Measurements from ENCODE around the gene DTX3.
A peak's percentile ranks its signal among the peaks of the same experiment; 100 is the strongest.

The DTX3 gene

DNA sequence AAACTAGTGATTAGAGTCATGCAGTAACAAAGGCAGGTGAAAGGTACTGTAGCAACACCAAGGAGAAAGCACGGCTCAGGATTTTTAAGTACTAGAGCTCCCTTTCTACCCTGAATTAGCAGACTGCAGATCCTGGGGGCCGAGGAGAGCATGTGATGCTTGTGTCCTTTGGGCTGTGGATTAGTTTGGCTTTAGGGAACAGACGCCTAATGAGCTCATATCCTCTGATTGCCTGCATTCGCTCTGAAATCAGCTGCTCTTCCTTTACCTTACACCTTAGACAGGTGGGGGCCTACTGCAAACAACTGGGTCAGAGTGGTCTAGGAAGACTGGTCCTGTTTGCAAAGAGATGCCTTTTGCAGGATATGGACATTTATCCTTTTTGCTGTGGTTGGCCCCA lies 11.4 kb upstream of the DTX3 start:
- Histone ChIP-seq H3K27me3 (ENCODE audit: insufficient read depth, low read depth) (no peaks in the 10 kb centered on the region), H4K20me1 (ENCODE audit: insufficient read depth) (no peaks in the 10 kb centered on the region), H3K27ac (no peak overlapping the region), H3K9ac (no peak overlapping the region), H3K4me2 (no peak overlapping the region), H3K4me1 (ENCODE audit: low read depth, poor library complexity, severe bottlenecking) (peaks cover 27% of the 10 kb centered on the region), H3K79me2 (ENCODE audit: insufficient read depth, low read depth) (peaks cover 18% of the 10 kb centered on the region; the same call in 1 of the 2 replicates), H2AFZ (ENCODE audit: low read depth) (no peak overlapping the region), H3K36me3 (ENCODE audit: insufficient read depth) (0 out of 2 replicates have a peak, but pooled peaks cover 3% of the 10 kb centered on the region), H3K4me3 (IDR thresholded peaks at IDR 0.05; ENCODE audit: insufficient read depth, low read depth, low read length) (no peak overlapping the region)
- no peak for TF ChIP-seq CTCF (conservative IDR thresholded peaks at IDR 0.05; ENCODE audit: low read depth, low read length)

GRCh38 chr12:57600395-57600794 lies 4.2 kb upstream of the DTX3 start:
- Histone ChIP-seq H3K4me1 (ENCODE audit: low read depth, poor library complexity, severe bottlenecking) (peaks cover 19% of the 10 kb centered on the region), H3K27me3 (ENCODE audit: insufficient read depth, low read depth) (no peaks in the 10 kb centered on the region), H3K9ac (no peak overlapping the region), H3K4me2 (no peak overlapping the region), H4K20me1 (ENCODE audit: insufficient read depth) (no peaks in the 10 kb centered on the region), H3K4me3 (IDR thresholded peaks at IDR 0.05; ENCODE audit: insufficient read depth, low read depth, low read length) (no peak overlapping the region), H3K27ac (no peak overlapping the region), H2AFZ (ENCODE audit: low read depth) (no peak overlapping the region), H3K79me2 (ENCODE audit: insufficient read depth, low read depth) (no peaks in the 10 kb centered on the region), H3K36me3 (ENCODE audit: insufficient read depth) (0 out of 2 replicates have a peak, but pooled peaks cover 3% of the 10 kb centered on the region)
- no peak for TF ChIP-seq CTCF (conservative IDR thresholded peaks at IDR 0.05; ENCODE audit: low read depth, low read length)

- no peak overlapping the region for H3K4me2 ChIP-seq
- no peaks in the 10 kb centered on the region for H3K79me2 ChIP-seq (ENCODE audit: insufficient read depth, low read depth)
- H3K9ac ChIP-seq: no peak overlapping the region
- H3K4me3 ChIP-seq (IDR thresholded peaks at IDR 0.05; ENCODE audit: insufficient read depth, low read depth, low read length): no peak overlapping the region
- H4K20me1 ChIP-seq (ENCODE audit: insufficient read depth): no peaks in the 10 kb centered on the region
- no peak overlapping the region for H2AFZ ChIP-seq (ENCODE audit: low read depth)
- H3K27ac ChIP-seq: no peak overlapping the region
- no peak for TF ChIP-seq CTCF (conservative IDR thresholded peaks at IDR 0.05; ENCODE audit: low read depth, low read length)
- H3K27me3 ChIP-seq (ENCODE audit: insufficient read depth, low read depth): no peaks in the 10 kb centered on the region
- peaks cover 30% of the 10 kb centered on the region for H3K4me1 ChIP-seq (ENCODE audit: low read depth, poor library complexity, severe bottlenecking)
- no peaks in the 10 kb centered on the region for H3K36me3 ChIP-seq (ENCODE audit: insufficient read depth)
These were observed 2.1 kb upstream of the DTX3 start for GRCh38 chr12:57602544-57602943.

DNA sequence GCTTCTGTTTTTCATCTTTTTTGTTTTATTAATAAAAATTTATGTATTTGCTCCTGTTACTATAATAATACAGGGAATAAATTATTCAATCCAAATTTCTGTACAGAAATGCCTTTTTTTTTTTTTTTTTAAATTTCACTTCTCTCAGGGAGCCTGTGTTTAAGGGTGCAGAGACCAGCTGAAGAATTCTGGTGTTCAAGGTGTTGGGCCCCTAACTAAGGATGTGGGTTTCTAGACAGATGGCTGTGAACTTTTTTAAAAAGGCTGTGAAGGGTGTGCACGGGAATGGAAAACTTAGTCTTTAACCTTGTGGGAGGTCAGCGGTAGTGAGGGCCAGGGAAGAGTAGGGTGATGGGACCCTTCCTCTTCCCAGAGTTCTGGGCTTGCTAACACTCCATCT lies 1.3 kb upstream of the DTX3 start:
- no peaks in the 10 kb centered on the region for H4K20me1 ChIP-seq (ENCODE audit: insufficient read depth)
- no peaks in the 10 kb centered on the region for H3K27me3 ChIP-seq (ENCODE audit: insufficient read depth, low read depth)
- H3K9ac ChIP-seq: no peak overlapping the region
- peak overlapping the region; percentile 97; the same call in 1 of the 2 replicates for H3K4me2 ChIP-seq
- H3K79me2 ChIP-seq (ENCODE audit: insufficient read depth, low read depth): no peaks in the 10 kb centered on the region
- no peak for TF ChIP-seq CTCF (conservative IDR thresholded peaks at IDR 0.05; ENCODE audit: low read depth, low read length)
- H2AFZ ChIP-seq (ENCODE audit: low read depth): no peak overlapping the region
- H3K36me3 ChIP-seq (ENCODE audit: insufficient read depth): no peaks in the 10 kb centered on the region
- peaks cover 30% of the 10 kb centered on the region for H3K4me1 ChIP-seq (ENCODE audit: low read depth, poor library complexity, severe bottlenecking)
- H3K4me3 ChIP-seq (IDR thresholded peaks at IDR 0.05; ENCODE audit: insufficient read depth, low read depth, low read length): no peak overlapping the region
- no peak overlapping the region for H3K27ac ChIP-seq
